Dermis blood vessel endothelial cell (primary cell): ENCODE results near the gene DUSP22. TPM values are rescaled to one million over a fixed set of nuclear protein-coding genes. Genes with fewer than 3 reads are reported as not detected.
A peak's percentile ranks its signal among the peaks of the same experiment; 100 is the strongest.
"Not testable (repeated sequence)": the region's sequence is repeated elsewhere in the genome, so short reads cannot be mapped to it uniquely, and the experiment has no call there.

Experiments
- DNase-seq: peaks from one replicate; pipeline ENCODE4 v3.0.0; 2010
- total RNA-seq: library from RNA; depleted of rRNA; stranded (reverse); fragments of >200 nt; gene quantifications from 2 replicates; pipeline ENCODE4 v1.2.3, GENCODE V29; 2014

The DUSP22 gene
- total RNA-seq, 1 donor from 2014 or later = 40.8 TPM

DNA sequence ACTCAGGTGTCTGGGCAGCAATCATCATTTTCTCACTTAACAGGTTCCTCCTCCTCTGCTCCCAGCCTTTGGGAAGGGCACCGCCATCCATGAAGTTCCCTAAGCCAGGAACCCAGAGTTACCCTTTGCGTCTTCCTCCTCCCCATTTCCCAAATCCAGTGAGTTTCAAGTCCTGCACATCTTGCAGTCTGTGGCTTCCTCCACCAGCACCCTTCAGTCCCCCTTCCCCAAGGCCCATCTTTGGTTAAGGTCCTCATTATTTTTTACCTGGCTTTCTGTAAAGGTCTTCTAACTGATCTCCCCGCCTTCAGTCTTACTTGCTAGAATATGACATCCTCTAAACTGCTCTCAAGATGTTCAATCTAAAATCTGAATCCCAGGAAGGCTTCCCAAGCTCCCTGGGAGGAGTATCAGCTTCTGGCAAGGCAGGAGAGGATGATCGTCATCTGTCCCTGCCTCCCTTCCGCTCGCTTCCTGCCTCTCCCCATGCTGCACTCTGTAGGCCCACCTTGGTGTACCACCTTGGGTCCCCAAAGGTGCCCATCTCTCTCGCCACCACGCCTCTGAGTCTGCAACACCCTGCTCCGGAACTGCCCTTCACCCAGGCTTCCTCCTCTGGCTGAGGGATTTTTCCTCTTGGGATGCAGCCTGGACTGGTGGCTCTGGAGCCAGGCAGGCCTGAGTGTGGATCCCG lies 11.4 kb upstream of the DUSP22 start:
- no peak for DNase-seq

DNA sequence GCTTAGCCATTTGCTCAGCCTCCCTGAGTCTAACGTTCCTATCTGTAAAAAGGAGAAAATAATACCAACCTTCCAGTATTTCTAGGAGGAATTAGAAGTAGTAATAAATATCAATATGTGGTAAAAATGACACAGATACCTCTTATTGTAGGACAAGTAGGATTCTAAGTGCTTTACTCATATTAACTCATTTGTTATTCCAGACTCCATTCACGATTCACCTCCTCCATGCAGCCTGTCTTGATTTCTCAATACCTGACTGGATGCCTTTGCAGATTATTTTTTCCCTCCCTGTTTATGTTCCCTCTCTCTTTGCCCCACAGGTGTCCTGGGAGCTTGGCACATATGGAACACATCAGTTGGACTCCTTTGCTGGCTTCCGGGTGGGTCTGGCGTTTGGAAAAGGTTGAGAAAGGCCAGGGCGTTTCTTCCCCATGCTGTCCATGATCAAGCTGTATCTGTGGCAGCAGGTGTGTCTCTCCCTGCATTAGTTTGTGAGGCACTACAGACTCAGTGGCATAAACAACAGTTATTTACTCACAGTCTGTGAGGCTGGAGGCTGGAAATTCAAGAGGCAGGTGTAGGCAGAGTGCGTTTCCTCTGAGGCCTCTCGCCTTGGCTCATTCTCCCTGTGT lies 10.7 kb upstream of the DUSP22 start:
- DNase-seq = no peak

DNA sequence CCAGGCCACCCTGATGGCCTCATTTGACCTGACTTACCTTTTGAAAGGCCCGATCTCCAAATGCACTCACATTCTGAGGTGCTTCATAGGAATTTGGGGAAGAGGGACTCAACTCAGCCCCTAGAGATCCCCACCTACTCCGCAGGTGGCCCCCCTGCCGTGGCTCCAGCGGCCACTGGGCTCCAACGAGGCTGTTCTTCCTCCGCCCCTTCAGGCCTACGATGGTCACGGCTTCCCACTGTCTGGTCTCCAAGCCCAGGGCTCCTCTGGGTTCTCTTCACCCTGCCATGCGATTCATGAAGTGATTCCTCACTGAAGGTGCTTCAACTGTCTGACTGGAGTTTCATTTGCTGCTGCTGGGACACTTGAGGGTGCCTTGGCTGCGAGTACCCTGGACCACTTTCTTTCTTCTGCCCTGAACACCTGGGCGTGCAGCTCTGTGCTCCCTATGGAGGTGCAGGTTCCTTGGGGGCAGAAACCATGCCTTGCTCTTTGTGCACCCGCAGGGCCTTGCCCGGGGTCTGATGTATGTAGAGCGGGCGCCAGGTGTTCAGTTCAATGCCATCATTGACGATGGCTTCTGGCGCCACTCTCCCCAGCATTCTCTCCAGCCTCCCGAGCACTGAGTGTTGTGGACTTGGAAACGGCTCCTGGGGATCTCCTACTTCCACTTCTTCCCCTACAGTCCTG lies 10.0 kb upstream of the DUSP22 start:
- DNase-seq = no peak

DNA sequence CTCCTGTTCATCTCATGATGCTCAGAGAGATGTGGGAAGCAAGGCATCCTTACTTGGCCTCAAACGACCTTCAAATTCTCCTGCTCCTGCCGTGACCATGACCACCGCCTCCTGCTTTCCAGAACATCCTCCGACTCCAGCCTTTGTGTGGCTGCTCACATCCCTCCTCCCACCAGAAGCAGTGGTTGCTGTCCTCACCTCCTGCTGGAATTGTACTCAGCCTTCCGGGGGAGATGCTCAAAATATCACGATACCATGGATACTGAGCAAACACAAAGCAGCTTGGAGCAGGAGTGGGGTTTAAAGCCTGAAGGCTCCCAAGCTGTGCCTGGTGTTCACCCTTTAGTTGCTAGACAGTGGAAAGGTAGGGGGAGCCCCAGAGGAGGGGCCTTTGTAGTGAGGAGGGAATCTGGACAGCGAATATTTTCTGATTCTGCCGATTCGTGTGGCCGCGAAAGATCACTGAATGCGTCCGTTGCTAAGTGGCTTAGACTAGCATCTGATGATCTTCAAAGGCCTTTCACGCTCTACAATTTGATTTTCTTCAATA lies 9.3 kb upstream of the DUSP22 start:
- DNase-seq = no peak

DNA sequence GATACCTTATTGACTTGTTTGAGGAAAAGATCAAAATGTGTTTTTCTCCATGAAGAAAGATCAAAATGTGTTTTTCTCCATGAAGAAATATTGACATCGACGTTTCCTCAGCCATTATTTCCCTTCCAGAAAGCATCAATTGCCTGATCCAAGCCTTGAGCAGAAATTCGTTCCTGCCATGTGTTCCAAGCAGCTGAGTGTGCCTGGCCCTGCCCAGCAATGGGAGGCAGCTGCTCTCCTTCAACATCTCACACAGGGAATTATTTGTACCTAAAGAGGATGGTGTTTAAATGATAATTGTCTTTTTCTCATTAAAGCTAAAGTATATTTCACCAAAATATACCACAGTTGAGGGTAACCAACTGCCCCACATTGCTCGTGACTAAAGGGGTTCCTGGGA lies 7.8 kb upstream of the DUSP22 start:
- no peak for DNase-seq

DNA sequence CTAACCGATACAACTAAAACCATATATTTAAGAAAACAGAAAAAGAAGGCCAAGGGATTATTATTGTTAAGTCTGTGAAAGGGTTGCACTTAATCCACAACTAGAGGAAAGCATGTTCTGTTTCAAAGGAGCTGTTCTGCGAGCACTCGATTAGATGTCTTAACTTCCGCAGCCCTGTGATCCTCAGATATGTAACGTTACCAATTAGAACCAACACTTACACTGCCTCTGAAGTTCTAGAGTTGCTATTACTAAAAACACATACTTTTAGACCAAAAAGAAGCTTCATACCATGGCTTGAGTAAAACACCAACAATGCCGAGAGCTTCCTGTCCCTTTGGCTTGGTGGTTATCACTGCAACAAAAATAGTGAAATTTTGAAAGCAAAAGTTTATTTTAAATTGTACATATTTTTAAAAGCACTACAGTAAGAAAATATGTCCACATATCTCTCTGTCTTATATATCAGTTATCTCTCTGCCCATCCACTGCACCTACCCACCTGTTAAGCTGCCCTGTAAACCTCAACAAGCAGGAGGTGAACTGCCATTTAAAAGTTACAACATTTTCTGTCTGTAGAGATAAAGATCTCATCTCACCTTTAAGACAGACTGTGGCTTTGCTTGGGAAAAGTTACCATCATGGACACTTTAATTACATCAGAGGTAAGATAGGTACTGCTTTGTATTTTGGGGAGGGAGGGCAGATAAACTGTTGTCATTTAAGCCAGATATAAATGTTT lies 7.1 kb upstream of the DUSP22 start:
- DNase-seq = no peak

DNA sequence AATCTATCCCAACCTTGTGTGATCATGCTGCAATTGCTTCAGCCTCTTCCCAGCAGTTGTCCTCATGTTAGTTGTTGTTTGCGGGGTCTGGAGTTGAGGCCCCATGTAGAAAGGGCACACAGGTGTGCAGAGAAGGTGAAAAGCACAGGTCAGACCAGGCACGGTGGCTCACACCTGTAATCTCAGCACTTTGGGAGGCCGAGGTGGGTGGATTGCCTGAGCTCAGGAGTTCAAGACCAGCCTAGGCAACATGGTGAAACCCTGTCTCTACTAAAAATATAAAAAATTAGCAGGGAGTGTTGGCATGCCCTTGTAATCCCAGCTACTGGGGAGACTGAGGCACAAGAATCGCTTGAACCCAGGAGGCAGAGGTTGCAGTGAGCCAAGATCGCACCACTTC lies 6.4 kb upstream of the DUSP22 start:
- DNase-seq = not testable (repeated sequence)

DNA sequence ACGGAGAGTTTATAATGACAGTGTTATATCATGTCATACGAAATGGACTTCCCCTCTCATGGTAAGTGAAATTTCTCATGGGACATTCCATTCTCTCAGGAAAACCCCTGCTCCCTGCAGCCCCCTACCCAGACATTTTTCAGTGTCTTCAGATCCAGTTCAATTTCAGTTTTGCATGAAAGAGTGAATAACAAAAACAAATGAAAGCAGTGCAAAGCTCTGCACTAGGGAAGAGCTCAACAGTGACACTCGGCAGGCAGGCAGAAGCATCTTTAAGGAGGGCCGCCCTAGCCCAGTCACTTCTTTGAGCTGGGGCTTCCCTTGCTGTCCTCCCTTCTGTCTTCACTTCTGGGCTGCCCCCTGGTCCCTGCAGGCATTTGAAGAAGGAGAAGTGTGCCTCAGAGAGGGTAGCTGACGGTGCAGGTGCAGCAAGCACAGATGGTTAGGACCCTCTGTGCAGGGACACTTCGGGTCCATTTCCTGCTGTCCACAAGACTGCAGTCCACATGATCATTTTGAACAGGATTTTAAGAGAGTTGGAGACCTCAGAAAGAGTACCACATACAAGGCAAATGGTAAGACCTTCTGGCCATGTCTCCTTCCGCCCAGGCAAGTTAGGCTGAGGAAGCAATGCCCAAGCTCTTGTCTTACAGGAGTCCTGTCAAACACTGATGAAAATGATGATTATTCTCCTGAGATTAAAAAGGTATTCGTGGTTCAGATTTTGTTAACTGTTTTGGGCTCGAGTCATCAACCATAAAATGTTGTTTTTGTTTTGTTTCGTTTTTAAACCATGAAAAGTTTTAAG lies 5.4 kb upstream of the DUSP22 start:
- no peak for DNase-seq

DNA sequence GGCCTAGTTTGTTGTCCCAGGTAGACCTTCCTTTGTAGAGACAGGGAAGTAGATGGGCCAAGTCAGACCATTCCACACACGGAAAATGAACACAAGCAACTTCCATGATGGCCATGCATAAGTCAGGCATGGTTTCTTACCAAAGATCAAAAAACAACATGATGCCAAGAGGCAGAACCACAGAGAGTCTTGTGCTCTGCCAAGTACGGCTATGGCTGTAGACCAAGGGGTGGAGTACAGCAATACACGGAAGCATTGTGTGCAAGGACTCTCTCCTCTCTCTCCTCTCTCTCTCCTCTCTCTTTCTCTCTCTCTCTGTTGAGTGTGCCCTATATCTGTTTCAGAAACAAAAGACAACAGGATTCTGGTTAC lies 4.8 kb upstream of the DUSP22 start:
- DNase-seq = no peak

DNA sequence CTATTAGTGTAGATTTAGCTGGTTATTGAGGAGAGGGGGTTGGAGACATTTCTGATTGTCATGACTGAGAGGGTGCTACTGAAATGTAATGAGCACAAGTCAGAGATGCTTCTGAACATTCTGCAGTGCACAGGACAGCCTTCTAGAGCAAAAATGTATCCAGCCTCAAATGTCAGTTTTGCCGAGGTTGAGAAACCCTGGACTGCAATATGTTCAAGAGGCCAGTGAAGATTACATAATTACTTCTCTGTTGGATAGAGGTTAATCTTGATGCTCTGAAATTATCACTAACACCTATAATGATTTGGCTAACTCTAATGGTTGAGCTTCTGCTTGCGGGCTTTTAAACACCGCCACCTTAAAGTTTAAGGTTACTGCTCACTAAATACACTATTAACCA lies 3.4 kb upstream of the DUSP22 start:
- DNase-seq = no peak

DNA sequence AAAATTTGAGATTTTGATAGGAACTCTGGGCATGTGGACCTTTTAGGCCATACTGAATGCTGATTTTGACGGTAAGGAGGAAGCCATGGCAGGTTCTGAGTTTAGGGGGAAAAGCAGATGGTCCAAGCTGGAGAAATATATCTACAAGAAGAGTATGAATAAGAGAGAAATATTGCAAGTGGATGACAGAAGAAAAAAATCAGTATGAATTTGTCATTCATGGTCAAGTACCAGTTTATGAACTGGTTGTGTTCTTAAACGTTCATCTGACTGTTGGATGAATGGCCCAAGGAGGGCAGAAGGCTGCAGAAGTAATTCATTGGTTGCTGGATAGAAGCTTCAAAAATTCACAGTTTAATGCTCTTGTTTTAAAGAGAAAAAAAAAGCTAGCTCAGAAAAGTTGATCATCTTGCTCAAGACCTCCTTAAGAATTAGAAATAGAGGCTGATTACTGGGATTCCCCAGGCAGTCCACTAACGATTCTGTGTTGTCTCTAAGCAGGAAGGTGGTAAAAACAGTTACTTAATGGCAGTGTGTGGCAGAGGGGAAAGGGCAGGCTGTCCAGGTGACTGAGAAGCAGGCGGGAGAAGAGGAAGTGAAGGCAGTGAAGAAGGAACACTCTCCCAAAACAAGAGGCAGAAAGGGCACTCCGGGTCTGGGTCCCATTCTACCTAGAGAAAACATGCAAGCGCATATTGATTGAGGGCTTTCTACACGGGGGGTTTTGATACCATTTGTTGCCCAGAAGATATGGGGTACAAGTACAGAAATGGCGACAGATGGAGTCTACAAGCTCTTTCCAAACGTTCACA lies 2.0 kb upstream of the DUSP22 start:
- no peak for DNase-seq

DNA sequence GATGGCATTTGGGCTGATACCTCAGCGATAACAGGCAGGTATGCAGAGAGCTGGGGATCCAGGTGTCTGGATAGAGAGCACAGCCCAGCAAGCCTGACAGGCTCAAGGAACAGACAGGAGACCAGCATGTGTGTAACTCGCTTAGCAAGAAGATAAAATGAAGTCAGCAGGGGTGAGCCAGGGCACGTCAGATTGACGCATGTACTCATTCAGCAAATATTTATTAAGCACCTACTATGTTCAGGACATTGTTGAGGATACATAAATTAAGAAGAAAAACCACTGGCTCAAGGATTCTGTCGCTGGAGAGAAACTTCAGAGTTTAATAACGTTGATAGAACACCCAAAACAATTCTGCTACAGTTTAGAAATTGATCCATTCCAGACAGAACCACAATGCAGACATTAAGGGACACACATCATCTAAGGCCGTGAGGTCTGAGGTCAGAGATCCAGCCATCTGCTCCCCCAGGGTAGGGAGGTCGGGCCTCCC lies 1.0 kb upstream of the DUSP22 start:
- no peak for DNase-seq

DNA sequence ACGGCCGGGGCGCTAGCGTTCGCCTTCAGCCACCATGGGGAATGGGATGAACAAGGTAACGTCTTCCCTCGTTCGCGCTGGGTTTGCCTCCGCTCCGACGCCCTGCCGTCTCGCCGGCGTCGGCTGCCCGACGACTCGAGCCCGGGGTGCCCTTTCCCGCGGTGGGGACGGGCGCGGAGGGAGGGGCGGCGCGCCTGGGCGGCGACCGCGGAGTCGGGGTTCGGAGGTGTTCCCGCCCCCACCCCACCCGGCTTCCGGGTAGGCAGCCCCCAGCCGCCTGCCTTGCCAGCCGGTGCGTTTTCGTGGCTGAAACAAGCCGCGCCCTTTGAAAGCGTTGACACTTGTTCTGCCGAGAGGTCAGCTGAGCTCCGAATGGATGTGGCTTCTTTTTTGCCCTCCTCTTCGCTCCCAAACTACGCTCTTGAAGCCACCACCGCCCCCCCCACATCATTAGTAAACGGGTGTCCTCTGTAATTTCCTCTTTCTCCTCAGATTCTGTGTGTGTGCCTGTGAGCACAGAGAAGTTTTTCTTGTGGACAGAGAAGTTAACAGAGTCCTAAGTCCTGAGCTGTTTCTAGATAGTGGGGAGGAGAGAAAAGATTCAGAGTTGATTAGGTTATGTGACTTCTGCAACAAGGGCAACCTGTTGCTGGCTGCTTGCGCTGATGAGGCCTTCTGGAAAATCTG lies 362 bp downstream of the DUSP22 start:
- DNase-seq = peak; percentile 55

DNA sequence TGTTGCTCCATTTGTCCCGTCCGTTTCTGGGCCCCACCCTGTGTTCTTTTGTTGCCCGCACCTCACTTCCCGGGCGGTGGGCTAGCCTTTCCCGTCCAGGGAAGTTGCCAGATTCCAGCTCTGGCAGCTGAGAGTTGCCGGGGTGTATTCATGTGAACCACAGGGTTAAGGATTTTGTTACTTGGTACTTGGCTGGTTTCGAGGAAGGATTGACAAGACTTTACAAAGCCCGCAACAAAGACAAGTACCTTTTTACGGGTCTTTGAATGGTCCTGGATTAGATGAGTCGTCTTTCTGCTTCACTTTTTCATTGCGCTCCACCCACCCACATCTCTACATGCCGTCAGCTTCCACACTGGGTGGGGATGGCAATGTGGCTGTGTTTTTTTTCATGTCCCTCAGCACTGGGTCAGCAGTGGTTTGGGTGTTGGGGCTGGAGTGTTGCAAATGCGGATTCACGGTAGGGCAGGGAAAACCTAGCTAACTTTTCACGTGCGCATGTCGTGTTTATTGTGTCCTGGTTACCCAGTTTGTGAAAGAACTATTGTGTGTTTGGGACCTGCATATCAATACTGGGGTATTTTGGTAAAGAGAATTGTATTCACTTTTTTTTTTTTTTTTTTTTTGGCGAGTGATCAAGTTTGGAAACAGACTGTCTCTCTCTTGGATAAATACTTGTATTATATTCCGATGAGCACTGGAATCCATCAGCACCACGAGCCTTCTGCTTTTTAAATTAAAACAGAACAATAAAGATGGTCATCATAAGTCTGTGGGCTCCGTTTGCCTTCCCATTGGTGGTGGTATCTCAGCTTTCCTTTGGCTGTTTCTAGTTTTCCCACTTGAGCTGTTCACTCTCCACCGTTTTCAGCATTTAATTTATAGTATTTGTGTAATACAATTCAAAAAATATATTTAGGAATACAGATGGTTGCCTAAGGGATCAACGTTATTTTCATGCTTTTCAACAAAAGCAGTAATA lies 1.2 kb downstream of the DUSP22 start:
- peak; percentile 45 for DNase-seq

DNA sequence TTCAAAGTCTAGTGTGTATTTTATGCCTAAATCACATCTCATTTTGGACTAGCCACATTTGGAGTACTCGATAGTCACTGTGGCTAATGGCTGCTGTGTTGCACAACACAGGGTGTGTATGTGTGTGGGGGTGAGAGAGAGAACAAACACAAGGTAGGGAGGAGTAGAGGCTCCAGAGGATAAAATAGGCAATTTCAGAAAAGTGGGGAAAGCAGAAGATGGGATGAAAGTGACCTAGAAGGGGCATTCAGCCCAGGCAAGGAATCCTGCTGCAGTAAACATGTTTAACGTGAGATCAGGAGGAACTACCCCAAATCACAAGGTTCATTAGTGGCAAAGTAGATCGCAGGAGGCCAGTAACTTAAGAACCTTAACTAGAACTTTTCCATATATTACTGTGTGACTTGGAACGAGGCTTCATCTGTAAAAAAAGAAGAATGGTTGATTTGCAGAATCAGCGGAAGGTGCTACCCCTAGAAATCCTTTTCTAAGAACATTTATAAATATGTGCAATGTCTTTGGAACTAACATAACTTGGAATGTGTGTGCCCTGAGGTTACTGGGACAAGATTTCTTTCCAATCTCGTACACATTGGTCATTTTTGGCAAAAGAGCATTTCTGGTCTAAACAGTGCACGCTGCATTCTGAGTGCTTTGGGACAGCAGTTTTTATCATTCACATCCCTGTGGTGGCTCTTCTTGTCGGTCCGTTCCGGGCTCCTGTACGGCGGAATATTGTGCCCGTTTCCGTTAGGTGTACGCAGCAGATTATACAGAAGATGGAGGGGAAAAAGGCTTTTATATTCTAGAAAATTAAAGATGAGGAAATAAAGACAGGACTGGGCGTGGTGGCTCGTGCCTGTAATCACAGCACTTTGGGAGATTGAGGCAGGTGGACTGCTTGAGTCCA lies 2.6 kb downstream of the DUSP22 start:
- no peak for DNase-seq

DNA sequence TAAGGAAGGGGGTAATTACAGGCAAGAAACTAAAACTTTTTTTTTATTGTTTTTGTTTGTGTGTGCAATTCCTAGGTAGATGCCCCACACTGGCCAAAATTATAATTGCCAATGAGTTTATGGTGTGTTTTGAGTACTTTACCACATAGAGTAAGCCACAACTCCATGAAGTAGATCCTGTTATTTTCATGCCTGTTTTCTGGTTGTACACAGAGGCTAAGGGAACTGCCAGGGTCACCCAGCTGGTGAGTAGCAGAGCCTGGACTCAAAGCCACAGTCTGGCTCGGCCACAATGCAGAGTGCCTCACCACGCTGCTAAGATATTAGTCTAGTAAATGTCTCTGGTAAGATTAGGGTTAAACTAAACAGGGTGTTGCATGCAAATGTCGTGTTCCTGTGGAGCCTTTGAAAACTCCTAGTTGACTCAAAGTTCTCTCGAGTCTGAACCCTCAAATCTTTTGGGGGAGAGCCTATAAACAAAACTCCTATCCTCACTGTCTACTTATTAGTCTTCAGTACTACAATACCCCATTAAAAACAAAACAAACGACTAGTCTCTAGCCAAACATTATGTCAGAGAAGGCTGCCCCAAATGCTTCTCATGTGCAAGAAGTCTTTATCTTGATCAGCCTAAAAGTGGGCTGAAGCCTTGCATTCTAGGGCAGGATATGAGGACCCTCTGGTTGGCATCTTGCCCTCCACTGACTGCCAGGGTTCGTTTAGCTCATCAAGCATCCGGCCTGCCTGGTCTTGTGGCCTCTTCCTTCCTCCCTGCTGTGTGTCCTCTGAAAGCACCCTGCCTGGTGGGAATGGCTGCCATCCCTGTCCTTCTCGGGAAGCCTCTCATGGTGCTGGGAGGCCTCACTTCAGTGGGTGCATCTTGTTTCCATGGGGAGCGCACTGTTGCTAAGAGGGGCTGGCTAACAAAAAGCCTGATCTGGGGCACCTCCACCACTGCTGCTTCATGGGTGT lies 4.2 kb downstream of the DUSP22 start:
- peak; percentile 70 for DNase-seq
